ENCODE results near the gene CD84.

CD84 gene, protein sequence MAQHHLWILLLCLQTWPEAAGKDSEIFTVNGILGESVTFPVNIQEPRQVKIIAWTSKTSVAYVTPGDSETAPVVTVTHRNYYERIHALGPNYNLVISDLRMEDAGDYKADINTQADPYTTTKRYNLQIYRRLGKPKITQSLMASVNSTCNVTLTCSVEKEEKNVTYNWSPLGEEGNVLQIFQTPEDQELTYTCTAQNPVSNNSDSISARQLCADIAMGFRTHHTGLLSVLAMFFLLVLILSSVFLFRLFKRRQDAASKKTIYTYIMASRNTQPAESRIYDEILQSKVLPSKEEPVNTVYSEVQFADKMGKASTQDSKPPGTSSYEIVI

DNA sequence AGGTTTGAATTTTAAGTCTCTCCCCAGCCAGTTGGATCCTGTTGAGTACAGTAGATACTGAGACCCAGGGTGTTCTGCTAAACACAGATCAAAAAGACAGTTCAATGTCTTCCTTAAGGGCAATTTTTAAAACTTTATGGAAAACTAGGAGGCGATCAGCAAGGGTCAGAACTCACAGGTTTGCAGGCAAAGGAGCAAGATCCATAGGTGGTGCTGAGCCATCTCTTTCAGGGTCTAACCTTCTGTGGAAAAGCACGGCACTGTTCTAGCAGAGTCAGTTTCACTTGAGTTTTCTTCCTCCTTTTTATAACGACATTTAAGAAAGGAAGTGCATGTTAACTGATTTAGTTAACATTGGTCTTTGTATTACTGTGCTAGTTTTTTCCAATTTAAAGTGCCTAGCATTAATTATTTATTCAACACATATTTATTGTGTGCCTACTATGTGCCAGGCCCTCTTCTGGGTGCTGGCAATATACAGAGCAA is at the start of gene CD84:
Gene CD84 (minus strand): TSS at position 281 of the 486 bp plus-strand sequence. CDS start 59 bp downstream, at position 222.
- DNase-seq: no peak

DNA sequence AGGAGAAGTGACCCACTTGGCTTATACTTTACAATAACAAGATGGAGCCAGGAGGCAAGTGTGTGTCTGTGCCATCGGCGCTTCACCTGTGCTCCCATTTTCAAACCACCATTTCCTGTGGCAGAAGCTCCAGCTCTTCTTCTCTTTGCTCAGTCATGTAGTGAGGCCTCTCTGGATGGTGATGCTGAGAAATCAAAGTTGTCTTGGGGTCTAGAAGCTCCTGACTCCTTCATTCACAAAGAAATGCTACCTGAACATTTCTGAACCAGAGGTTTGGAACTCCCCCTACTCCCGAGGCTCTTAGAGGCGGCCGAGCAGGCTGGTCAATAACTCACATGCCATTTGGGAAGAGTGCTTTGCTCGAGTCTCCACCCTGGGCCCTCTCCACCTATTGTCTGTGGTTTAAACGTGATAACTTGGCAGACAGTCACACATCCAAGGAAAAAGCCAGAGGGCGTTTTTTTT is 49.5 kb upstream of the CD84 start:
- DNase-seq: no peak

DNA sequence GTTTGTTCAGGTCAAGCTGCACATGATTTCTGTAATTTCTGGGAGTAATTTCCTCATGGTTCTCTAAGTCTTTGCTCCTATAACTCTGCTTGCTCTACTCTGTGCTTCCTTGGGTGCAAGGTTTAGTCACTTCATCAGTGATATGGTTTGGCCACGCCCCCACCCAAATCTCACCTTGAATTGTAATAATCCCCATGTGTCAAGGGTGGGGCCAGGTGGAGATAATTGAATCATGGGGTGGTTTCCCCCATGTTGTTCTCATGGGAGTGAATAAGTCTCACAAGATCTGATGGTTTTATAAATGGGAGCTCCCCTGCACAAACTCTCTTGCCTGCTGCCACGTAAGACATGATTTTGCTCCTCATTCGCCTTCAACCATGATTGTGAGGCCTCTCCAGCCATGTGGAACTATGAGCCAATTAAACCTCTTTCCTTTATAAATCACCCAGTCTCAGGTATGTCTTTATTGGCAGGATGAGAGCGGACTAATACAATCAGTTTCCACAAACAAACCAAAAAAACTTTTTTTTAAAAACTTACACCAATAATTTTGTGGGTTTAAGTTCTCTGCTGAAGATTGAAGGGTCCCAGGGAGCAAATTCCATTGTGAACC is 48.5 kb upstream of the CD84 start:
- peak; percentile 87 for DNase-seq

DNA sequence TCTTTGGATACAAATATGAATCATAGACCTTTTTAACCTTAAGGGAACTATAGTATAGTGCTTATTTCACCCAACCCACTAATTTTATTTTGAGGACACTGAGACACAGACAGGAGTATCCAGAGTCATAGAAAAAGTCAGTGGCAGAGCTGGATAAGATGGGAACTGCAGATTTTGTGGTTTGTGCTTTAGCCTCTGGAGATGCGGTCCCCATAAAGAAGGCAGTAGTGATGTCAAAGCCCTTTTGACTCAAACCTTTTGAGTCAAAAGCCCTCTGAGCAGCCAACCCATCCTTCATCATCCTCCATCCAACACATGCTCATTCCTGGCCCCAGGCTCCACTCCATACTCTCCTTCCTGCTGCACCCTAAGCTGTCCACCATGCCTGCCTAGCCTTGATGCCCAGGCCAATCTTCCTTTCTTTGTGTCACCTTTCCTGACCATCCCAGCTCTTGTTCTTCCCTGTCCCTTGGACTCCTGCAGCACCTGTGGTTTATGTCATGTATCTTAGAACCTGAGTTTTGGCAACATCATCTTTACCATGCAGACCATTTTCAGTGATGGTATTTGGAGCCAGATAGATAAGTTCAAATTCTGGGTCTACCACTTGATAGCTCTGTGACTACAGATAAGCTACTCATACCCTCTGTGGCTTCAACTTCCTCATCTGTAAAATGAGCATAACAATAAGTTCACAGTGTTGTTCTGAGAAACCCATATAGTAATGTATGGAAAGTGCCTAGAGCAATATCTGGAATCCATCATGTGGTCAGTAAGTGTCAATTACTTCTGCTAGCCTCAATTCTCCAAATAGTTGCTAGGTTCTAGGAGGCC is 47.4 kb upstream of the CD84 start:
- DNase-seq: no peak

DNA sequence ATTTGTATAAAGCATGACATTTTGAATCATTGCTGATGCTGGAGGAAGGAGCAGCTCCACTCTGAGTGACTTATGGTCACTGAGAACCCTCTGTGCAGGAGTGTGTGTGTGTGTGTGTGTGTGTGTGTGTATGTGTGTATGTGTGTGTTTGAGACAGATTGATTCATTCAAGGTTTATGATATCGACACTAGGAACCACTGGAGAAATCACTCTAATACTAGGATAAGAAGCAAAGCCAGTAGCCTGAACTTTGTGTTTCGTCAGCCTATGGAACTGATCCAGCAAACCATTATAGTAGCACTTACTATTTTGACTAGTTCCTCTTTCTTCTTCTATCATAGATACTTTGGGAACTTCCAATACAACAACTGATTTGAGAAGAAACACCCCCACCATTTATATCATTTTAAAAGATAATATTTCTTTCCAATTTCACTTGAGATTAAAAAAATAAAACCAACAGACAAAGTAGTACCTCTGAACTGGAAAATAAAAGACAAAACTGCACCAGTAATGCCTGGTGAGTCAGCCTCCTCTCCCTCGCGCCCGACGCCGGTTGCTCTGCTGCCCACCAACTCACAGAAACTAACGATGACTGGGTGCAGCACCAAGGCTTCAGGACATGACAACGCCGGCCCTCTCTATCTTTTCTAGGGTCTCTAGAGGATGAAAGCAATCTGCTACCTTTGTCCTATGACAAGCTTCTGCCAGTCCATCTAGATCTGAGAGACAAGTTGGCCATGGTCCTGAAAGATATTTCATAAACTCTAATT is 46.6 kb upstream of the CD84 start:
- peak; percentile 82 for DNase-seq

DNA sequence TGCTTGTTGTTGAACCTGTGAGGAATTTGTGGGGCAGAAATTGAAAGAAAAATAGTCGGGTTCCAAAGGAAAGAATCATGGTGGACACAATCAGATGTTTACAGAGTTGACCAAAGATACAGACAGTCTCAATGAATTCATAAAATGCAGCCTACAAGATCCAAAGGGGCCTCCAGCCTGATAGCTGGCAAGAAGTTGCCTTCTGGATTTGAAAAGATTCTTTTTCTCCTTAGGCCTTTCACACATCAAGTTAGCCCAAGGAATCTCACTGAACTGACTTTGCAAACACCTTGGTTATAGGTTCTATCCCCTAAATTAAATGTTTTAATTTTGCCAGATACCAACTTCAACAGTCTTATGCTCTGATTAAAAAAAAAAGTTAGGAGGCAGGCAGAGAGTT is 46.0 kb upstream of the CD84 start:
- DNase-seq: no peak

DNA sequence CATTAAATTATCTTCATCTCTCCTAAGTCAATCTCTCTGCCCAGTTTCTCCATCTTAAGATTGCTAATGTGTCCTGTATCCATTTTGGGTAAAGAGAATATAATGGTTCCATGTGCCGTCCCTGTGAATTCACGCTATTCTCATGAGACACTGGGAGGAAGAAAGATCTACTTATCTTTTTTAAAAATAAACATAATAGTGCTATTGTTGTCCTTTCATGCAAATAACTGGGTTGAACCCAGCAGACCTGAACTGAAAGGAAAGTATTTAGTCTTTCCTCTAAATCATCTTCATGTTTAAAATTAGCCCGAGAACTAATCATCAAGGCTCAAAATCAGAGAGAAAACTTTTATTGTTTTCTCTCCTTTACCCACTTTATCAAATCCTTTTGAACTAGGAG is 45.2 kb upstream of the CD84 start:
- DNase-seq: no peak

DNA sequence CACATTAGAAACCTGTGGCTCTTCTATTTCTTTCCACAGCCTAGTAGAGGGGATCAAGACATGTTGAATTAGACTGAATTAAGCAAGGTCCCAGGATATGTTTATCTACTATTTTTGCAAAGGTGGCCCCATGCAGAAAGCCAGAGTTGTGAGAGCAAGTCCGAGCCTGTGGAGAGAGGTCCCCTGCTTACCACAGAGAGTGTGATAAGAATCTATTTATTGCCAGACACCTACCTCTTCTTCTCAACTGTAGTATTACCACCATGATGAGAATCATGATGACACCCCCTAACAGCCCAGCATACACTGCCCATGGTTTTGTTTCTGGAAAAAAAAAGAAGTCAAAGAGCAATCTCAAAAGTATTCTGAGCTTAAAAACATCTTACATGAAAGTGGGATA is 44.6 kb upstream of the CD84 start:
- no peak for DNase-seq

DNA sequence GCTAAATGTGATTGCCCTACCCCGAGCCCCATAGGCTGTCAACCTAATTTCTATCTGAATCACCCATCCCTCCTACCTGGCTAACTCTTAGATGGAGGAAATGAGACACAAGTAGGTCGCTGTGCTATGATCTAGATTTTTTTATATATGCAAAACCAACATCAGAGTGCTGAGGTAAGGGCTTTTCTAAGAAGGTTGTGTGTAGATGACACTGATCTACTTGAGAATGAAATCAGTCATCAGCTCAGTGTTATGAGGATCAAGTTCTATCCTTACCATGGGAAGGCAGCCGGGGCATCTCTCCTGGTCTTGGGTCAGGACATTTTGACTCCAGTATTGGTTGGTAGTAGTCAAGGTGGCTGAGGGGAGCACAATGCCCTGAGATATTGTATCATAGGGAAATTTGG is 43.9 kb upstream of the CD84 start:
- peak; percentile 58 for DNase-seq

DNA sequence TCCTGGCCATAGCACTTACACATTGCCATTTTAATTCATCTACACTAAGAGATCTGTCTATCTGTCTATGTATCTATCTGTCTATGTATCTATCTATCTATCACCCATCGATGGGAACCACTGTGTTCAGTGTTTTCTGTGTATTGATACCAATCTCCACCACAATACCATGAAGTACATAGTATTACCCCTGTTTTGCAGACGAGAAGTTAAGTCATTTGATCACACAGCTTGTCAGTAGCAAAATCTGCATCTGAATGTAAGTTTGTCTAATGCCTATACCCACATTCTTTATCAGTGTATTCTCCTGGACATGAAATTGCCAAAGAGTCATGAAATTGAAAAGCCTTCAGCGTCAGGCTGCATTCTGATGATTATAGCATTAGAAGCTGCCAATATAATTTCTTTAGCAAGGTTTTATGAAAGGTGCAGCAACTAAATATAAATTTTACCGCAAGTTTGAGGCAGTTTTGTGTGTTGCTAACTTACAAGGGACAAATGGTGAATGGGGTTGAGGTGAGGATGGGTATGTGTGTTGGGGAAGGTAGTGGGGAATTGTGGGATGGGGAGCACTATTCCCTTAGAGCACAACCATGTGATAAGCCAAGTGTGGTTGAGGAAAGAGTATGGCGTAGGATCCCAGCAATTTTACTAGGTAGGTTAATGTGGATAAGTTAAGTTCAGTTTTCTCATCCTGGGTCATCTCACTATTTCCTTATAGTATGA is 43.4 kb upstream of the CD84 start:
- DNase-seq: no peak

DNA sequence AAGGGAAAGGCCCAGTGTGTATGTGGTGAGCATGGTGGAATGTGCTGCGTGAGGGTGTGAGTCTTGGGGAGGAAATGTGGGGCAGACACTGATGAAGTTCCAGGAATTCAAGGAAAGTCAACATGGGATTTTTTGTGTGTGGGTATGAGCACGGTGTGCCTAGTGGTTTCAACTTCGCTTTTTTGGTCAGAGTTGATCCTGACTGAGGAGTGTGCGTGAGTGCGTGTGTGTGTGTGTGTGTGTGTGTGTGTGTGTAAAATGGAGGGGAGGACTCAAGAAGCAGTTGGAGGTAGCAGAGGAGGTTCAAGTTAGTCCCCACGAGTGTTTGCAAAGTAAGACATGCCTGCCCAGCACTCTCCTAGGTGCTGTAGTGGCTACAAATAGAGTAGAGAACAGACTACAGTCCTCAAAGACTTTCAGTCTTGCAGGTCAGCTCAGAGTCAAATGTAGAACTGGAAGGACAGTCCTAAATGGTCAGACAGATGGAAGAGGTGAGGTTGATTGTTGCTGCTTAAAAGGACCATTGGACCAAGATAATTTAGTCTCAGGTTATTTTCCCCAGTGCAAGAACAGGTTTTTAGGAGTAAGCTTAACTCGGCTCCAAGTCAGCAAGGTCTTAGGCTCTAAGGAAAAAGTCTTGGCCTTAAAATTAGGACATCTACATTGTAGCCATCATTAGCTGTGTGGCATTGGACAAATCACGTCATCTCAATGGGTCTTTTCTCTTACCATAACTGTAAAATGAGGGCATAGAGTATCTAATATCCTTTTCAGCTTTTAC is 42.5 kb upstream of the CD84 start:
- DNase-seq: no peak

DNA sequence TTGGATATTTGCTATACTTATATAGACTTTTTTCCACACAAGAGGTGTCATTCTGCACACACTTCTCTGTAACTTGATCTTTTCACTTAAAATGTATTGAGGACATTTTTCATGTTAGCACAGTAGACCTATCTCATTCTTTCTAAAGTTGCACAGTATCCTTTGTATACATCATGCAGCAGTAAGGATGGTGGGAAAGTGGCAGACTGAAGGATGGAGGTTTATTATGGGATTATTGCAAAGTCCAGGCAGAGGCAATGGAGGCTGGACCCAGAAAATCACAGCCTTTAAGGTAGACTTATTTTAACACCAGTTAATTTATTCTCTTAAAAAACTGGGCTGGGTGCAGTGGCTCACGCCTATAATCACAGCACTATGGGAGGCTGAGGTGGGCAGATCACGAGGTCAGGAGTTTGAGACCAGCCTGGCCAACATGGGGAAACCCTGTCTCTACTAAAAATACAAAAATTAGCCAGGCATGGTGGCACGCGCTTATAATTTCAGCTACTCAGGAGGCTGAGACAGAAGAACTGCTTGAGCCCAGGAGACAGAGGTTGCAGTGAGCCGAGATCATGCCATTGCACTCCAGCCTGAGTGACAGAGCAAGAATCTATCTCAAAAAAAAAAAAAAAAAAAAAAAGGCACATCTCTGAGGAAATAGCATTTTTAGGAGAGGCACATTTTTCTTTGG is 41.8 kb upstream of the CD84 start:
- no peak for DNase-seq

DNA sequence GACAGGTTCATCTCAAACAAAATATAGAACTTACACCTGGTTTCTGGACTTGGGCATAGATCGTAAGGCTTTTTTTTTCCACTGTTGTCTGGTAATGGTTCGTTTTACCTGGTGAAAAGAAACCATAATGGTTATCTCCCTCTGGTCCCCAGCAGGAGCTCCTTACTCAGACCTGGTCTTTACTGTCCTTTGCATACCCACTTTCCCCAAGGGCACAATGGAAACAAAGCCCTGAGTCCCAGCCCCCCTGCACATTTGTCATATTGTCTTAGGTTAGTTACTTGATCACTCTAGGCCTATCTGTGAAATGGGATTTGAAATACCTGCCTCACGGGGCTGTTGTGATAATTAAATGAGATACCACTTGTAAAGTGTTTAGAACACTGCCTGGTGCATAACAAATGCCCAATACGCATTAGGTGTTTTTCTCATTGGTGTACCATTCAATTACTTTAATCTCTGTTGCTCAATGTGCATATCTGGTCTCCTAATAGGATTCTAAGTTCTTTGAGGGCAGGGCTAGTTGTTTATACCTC is 40.5 kb upstream of the CD84 start:
- DNase-seq: no peak

DNA sequence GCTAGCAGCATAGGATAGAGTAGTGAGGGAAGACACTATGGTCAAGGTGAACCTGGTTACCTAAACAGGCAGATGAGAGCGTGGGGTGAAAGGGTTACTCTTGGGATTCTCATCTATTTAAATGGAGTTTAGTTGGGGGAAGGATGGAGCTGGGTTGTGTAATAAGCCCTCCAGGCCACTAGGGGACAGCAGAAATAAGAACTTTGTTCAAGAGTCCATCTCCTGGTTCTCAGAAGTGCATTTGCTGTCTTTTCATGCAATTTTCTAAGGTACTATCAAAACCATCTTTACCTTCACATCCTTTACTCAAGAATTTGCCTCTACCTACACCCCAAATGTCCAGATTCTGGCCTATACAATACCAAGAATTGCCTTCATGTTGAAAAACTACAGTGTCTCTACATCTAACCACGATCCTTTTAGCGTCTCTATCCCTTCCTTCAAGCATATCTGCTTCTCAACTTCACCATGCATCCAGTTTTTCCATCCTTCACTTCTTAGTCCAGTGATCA is 39.5 kb upstream of the CD84 start:
- peak; percentile 68 for DNase-seq

DNA sequence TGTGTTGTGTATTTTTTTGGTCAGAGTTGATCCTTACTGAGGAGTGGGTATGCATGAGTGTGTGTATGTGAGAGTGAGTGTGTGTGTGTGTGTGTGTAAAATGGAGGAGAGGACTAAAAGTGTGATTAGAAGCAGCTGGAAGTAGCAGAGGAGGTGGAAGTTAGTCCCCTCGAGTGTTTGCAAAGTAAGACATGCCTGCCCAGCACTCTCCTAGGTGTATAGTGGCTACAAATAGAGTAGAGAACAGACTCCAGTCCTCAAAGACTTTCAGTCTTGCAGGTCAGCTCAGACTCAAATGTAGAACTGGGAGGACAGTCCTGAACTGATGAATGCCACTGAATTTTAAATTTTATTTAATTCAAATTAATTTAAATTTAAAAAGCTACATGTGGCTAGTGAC is 39.0 kb upstream of the CD84 start:
- no peak for DNase-seq

DNA sequence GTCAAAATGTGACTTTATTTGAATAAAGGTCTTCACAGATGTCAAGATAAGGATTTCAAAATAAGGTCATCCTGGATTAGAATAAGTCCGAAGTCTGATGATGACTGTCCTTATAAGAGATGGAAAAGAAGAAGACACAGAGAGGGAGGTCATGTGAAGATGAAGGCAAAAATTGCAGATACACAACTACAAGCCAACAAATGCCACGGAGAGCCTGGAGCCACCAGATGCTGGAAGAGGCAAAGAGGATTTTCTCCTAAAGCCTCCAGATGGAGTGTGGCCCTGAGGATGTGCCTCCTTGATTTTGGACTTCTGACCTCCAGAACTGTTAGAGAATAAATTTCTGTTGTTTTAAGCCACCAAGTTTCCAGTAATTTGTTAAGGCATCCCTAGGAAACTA is 36.4 kb upstream of the CD84 start:
- DNase-seq: no peak

DNA sequence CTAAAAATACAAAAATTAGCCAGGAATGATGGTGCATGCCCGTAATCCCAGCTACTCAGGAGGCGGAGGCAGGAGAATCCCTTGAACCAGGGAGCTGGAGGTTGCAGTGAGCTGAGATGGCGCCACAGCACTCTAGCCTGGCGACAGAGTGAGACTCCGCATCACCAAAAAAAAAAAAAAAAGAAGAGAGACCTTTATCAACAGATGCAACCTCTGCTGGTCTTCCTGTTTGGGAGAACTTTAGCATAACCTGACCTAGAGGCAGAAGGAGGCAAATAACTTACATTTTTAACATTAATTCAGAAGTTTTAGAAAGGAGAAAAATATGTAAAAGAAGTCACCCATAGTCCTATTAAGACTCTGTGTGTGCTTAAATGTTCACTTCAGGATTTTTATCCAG is 35.1 kb upstream of the CD84 start:
- no peak for DNase-seq

DNA sequence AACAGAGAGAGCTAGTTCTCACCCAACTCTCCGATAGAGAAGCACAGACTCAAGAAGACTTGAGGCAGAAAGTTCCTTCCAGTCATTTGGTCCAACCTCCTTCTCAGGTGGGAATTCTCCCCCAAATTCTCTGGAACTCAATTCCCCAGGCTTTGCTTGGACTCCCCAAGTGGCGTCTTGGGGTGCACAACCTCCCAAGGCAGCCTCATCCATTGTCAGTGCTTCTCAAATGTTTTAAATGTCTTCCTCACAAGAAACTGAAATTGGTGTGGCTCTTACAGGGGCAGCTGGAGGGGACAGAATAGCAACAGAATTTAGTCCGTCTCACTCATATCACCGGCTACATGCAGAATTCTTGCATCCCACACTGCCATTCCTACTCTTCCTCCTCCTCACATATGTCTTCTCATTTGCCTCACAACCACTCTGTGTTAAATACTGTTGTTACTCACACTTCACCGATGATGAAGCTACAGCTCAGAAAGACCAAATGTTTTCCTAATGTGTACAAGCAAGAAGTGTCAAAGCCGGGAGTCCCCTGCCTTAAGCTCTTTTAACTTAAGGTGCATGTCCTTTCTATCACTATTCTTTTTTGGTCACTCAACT is 33.4 kb upstream of the CD84 start:
- DNase-seq: no peak

DNA sequence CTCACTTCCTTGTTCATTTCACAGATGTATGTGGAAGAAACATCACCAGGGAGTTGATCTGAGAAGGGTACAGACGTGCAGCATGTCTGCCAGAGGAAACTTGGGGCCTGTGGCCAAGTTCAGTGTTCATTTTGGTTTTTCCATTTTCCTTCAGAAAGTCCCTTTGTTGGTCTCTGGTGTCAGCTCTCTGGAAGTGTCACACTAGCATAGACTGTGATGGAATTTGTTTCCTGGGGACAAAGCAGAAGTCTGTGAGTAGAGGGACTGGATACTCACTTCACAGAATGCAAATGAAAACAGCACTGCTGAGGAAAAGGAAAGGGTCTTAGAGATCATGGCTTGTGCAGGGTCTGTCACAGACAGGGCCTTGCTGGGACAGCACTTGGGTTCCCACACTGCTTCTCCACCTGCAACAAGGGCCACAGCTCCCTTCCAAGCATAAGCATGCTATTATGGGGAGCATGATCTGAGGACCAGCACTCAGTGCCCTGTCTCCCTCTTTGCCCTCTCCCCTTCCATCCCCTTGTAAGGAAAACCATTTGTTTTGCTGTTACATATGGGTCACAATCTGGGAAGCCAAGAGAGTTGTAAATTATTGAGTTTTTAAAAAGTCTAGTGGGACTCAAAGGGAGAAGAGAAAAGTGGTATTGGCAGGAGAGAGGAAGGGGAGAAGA is 31.4 kb upstream of the CD84 start:
- no peak for DNase-seq
